Astrocyte of the hippocampus (primary cell): Measurements from ENCODE around the gene AICDA.

Experiments
- DNase-seq: peaks from one replicate; pipeline ENCODE4 v3.0.0; 2011; ENCODE audit warnings: low read depth, low spot score

The AICDA gene

GRCh38 chr12:8554451-8555195 is 58.0 kb downstream of the AICDA start:
- peak; percentile 73 for DNase-seq

GRCh38 chr12:8553088-8553627 is 59.5 kb downstream of the AICDA start:
- DNase-seq, result no peak
